ENCODE data around the gene TLX1.

DNA sequence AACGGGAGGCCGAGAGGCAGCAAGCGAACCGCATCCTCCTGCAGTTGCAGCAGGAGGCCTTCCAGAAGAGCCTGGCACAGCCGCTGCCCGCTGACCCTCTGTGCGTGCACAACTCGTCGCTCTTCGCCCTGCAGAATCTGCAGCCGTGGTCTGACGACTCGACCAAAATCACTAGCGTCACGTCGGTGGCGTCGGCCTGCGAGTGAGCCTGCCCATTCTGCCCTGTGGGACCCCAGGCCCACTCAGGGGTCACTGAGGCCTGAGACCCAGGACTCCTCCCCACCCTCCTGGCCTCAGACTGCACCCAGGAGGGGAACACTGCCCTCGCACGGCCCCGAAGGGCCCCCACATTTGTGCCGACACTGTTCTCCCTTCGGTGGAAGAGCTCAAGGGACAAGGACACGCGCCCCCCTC lies 5.6 kb downstream of the TLX1 start:
- TF ChIP-seq, protein P1, sequence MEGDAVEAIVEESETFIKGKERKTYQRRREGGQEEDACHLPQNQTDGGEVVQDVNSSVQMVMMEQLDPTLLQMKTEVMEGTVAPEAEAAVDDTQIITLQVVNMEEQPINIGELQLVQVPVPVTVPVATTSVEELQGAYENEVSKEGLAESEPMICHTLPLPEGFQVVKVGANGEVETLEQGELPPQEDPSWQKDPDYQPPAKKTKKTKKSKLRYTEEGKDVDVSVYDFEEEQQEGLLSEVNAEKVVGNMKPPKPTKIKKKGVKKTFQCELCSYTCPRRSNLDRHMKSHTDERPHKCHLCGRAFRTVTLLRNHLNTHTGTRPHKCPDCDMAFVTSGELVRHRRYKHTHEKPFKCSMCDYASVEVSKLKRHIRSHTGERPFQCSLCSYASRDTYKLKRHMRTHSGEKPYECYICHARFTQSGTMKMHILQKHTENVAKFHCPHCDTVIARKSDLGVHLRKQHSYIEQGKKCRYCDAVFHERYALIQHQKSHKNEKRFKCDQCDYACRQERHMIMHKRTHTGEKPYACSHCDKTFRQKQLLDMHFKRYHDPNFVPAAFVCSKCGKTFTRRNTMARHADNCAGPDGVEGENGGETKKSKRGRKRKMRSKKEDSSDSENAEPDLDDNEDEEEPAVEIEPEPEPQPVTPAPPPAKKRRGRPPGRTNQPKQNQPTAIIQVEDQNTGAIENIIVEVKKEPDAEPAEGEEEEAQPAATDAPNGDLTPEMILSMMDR (IDR thresholded peaks at IDR 0.05): no peak
- no peak for TF ChIP-seq POLR2A (IDR thresholded peaks at IDR 0.05)

Data from esophagus squamous epithelium (tissue), 4 donors.